ENCODE results near the gene MSTN.
A peak's percentile ranks its signal among the peaks of the same experiment; 100 is the strongest.

The MSTN gene

GRCh38 chr2:190062601-190063000, at the start of gene MSTN:
Gene MSTN, minus strand, starts transcription at chr2:190062729. Its CDS starts 133 bp downstream, at chr2:190062596.
- DNase-seq = peak in 1 of 3 experiments; percentile 27

DNA sequence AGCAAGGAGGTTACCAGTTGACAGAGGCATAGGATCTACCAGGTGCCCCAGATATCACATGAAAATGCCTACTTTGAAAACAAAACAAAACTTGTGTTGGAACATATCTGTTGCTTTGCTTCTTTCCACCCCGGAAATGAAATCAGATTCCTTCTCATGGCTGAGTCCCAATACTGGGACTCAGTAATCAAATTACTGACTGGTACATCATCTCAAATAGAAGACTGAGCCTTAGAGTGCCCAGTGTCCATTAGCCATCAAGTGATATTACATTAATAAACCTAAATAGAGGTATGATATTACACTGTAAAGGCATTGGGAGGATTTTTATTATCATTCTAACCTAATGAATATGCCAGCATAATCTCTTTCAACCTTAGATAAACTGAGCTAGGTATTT, 48.6 kb upstream of the MSTN start:
- DNase-seq = no peak

GRCh38 chr2:190110699-190111098, 48.2 kb upstream of the MSTN start:
- no peak for DNase-seq

- DNase-seq = no peak
Observed at GRCh38 chr2:190110131-190110530, 47.6 kb upstream of the MSTN start.

DNA sequence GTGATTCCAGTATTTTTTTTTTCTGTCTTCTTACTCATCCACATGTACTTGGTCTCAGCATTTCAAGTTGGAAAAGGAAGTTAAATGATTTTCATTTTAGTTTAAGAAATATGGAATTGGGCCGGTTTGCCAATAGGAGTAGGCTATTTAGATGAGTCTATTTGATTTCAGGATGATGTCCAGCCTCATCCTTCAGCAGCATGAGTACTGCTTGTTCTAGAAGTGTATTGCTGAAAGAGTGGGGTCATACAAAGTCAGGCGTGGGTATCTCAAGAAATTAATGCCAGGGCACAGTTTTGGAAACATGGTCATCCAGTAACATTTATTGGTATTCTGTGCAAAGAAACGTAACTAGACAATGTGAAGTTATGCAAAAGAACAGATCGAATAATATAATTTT, 44.9 kb upstream of the MSTN start:
- DNase-seq = no peak

DNA sequence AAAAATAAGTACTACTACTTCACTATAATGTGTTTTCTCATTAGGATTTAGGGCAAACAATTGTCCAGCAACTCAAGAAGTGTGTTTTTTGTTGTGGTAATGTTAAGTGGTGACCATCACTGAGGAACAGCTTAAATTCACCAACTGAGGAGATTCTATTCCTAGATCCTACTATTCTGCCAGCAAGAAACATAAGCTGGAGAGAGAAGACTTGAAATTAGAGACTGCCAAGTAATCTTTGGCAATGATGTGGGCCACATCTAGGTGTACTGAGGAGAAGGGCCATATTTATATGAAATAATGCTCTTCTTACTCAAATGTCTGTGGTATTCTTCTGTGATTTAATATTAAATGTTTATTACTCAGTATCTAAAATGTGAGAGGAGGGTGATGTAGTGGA, 44.3 kb upstream of the MSTN start:
- no peak for DNase-seq

DNA sequence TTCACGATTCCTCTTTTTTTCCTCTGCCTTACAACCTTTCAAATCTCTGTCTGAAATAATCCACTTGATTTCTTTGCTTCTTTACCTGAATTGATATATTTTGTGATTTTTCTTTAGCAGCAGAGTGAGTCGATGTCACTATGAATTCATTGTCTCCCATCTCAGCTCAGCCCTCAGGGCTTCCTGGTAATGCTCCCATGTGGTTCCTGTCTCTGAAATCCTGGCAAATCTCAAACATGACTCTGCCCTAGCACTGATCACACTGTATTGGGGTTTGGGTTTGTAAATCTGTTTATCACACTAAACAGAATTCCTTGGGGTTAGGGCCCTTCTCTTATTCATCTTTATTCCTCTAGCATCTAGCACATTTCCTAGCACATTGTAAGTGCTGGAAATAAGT, 43.0 kb upstream of the MSTN start:
- no peak for DNase-seq

DNA sequence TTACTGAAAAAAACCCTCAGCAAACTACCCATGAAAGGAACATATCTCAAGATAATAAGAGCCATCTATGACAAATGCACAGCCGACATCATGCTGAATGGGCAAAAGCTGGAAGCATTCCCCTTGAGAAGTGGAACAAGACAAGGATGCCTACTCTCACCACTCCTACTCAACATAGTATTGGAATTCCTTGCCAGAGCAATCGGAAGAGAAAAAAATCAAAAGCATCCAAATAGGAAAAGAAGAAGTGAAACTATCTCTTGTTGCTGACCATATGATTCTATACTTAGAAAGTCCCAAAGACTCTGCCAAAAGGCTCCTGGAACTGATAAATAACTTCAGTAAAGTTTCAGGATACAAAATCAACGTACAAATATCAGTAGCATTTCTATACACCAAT, 40.6 kb upstream of the MSTN start:
- no peak for DNase-seq

GRCh38 chr2:190099890-190100697, 37.6 kb upstream of the MSTN start:
- DNase-seq = no peak

- DNase-seq = no peak
Observed at GRCh38 chr2:190098851-190099250, 36.3 kb upstream of the MSTN start.

DNA sequence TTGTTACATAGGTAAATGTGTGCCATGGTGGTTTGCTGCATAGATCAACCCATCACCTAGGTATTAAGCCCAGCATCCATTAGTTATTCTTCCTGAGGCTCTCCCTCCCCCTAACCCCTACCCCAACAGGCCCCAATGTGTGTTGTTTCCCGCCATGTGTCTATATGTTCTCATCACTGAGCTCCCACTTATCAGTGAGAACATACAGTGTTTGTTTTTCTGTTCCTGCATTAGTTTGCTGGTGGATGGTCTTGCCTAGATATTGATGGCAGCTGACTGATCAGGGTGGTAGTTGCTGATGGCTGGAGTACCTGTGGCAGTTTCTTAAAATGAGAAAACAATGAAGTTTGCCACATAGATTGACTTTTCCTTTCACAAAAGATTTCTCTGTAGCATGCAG, 34.6 kb upstream of the MSTN start:
- DNase-seq = no peak

- no peak for DNase-seq
Observed at GRCh38 chr2:190094316-190094871, 31.9 kb upstream of the MSTN start.

DNA sequence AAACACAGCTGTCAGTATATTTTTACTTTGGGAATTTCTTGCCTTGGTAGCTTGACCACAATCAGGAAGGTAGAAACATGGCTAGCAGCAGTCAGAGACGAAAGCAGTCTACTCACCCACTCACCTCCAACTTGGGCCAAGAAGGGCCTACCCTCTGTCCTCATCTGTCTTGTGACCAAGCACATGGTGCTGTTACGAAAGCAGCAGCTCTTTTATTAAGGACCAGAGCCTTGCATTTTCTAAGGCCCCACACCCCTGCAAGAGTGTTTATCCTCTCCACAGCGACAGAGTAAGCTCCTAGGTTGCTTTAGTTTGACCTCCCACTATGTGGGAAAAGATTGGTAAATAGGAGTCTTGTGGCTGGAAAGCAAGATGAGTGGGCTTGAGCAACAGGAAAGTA, 31.3 kb upstream of the MSTN start:
- DNase-seq = no peak

DNA sequence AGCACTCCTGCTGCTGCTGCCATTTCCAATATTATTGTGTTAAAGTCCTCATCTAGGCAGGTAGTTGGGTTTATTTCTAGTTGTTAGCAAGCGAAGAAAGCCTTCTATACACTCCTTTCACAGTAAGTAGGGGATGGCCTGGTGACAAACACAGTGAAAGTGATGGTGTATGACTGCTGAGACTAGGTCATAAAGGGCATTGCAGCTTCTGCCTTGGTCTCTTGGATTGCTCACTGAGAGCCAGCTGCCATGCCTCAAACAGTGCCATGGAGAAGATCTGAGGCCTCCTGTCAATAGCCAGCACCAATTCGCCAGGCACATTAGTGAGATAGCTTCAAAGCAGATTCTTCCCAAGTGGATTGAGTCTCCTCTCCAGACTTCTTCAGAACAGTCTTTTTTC, 27.6 kb upstream of the MSTN start:
- DNase-seq = no peak

- peak; percentile 48 to 84 (median 63) for DNase-seq
Observed at GRCh38 chr2:190088917-190089316, 26.4 kb upstream of the MSTN start.

- no peak for DNase-seq
Observed at GRCh38 chr2:190084704-190085103, 22.2 kb upstream of the MSTN start.

DNA sequence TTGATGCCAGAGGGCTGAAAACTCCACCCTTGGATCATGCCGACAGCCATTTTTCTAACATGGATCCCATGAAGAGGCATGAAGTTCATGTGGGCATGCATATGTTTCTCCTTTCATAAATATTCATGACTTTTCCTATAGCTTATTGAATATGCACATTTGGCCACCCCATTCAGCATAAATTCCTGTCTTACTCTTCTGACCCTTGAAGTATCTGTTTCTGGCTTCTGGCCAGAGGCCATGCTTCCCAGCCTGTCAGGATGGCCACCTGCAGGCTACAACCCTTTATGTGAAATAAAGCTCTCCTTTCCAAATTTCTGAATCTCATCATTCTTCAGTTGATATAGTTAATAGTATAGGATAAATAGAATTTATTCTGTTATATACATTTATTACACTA, 19.6 kb upstream of the MSTN start:
- DNase-seq = no peak

- no peak for DNase-seq
Observed at GRCh38 chr2:190080527-190081049, 18.1 kb upstream of the MSTN start.

GRCh38 chr2:190079160-190079559, 16.6 kb upstream of the MSTN start:
- DNase-seq = no peak

DNA sequence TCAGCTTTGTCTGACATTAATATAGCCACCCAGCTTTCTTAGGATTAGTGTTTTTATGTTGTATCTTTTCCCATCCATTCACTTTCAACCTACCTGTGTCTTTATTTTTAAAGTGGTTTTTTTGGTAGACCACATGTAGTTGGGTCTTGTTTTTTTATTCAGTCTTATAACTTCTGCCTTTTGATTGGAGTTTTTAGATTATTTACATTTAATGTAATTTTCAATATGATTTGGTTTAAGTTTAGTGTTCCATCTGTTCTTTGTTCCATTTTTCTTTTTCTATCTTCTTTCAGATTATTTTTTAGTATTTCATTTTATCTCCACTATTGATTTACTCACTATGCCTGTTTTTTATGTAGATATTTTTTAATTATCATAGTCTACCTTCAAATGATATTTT, 13.1 kb upstream of the MSTN start:
- no peak for DNase-seq

- DNase-seq = peak; percentile 30 to 82 (median 33)
Observed at GRCh38 chr2:190069936-190070696, 7.6 kb upstream of the MSTN start.

GRCh38 chr2:190068764-190069163, 6.2 kb upstream of the MSTN start:
- DNase-seq = no peak

GRCh38 chr2:190065839-190066238, 3.3 kb upstream of the MSTN start:
- DNase-seq = no peak

GRCh38 chr2:190063624-190064023, 1.1 kb upstream of the MSTN start:
- no peak for DNase-seq

Measured in NCI-H1417 (cell line).